ENCODE measurements around the gene RAB11A. TPM values are rescaled to one million over a fixed set of nuclear protein-coding genes. Genes with fewer than 3 reads are reported as not detected.

RAB11A gene
- total and polyA plus RNA-seq, 9 donors = 47.0 to 249 (median 139) TPM

- Histone ChIP-seq H3K36me3 (no peaks in the 10 kb centered on the region), H3K27me3 (no peaks in the 10 kb centered on the region), H3K4me3 (no peak overlapping the region), H3K4me1 (ENCODE audit: insufficient read depth) (peaks cover 8% of the 10 kb centered on the region), H3K9me3 (no peaks in the 10 kb centered on the region), H3K27ac (no peak overlapping the region)
- TF ChIP-seq POLR2A (IDR thresholded peaks at IDR 0.05) (no peak), CTCF (IDR thresholded peaks at IDR 0.05) (peak; percentile 33 to 75 (median 35)), EP300 (IDR thresholded peaks at IDR 0.05) (no peak)
- 16 to 21% (median 17%) methylated on average over 11 to 16 of the region's 16 CpGs for WGBS, 3 donors
- DNase-seq = peak; percentile 48 to 75 (median 69)
- intact Hi-C loops (cut with DNase I) = loop anchor here in 2 of 4 donors (5.0 to 10.0 kb wide), 2 partner anchors 368 to 370 kb away; no protein-coding TSS in a partner anchor
These were observed 47.5 kb downstream of the RAB11A start for GRCh38 chr15:65916664-65917406.

- DNase-seq = no peak
These were observed 48.1 kb downstream of the RAB11A start for GRCh38 chr15:65917407-65917756.

GRCh38 chr15:65917936-65918335 lies 48.6 kb downstream of the RAB11A start:
- H3K36me3 ChIP-seq = no peaks in the 10 kb centered on the region
- no peaks in the 10 kb centered on the region for H3K9me3 ChIP-seq
- DNase-seq = no peak
- H3K27me3 ChIP-seq = no peaks in the 10 kb centered on the region
- 93 to 98% (median 93%) methylated on average over 4 of the region's 4 CpGs for WGBS, 3 donors
- no peak overlapping the region for H3K4me3 ChIP-seq
- H3K27ac ChIP-seq = no peak overlapping the region
- TF ChIP-seq POLR2A (IDR thresholded peaks at IDR 0.05) (no peak), CTCF (IDR thresholded peaks at IDR 0.05) (no peak), EP300 (IDR thresholded peaks at IDR 0.05) (no peak)
- H3K4me1 ChIP-seq (ENCODE audit: insufficient read depth) = peaks cover 8% of the 10 kb centered on the region
- intact Hi-C loops (cut with DNase I) = loop anchor here in 2 of 4 donors (5.0 to 10.0 kb wide), 2 partner anchors 367 to 369 kb away; no protein-coding TSS in a partner anchor

More at GRCh38 chr15:65917407-65917756, 48.1 kb downstream of the RAB11A start:
- Histone ChIP-seq H3K36me3 (no peaks in the 10 kb centered on the region), H3K27ac (no peak overlapping the region), H3K4me3 (no peak overlapping the region), H3K27me3 (no peaks in the 10 kb centered on the region), H3K9me3 (no peaks in the 10 kb centered on the region), H3K4me1 (ENCODE audit: insufficient read depth) (peaks cover 8% of the 10 kb centered on the region)
- WGBS, 3 donors = 76 to 77% (median 77%) methylated on average over 3 of the region's 3 CpGs
- TF ChIP-seq CTCF (IDR thresholded peaks at IDR 0.05) (no peak), EP300 (IDR thresholded peaks at IDR 0.05) (no peak), POLR2A (IDR thresholded peaks at IDR 0.05) (no peak)
- intact Hi-C loops (cut with DNase I) = loop anchor here in 2 of 4 donors (5.0 to 10.0 kb wide), 2 partner anchors 367 to 370 kb away; no protein-coding TSS in a partner anchor

GRCh38 chr15:65918357-65918920 lies 49.1 kb downstream of the RAB11A start:
- Histone ChIP-seq H3K4me1 (ENCODE audit: insufficient read depth) (peaks cover 8% of the 10 kb centered on the region), H3K27me3 (no peaks in the 10 kb centered on the region), H3K4me3 (no peak overlapping the region), H3K36me3 (no peaks in the 10 kb centered on the region), H3K27ac (no peak overlapping the region), H3K9me3 (no peaks in the 10 kb centered on the region)
- DNase-seq = no peak
- intact Hi-C loops (cut with DNase I) = loop anchor here in 2 of 4 donors (5.0 to 10.0 kb wide), 2 partner anchors 366 to 369 kb away; no protein-coding TSS in a partner anchor
- TF ChIP-seq CTCF (IDR thresholded peaks at IDR 0.05) (no peak), POLR2A (IDR thresholded peaks at IDR 0.05) (no peak), EP300 (IDR thresholded peaks at IDR 0.05) (no peak)
- WGBS, 3 donors = 78 to 86% (median 82%) methylated on average over 3 of the region's 3 CpGs
